AG04450 (cell line): ENCODE data around the gene FAM78B. TPM values are rescaled to one million over a fixed set of nuclear protein-coding genes. Genes with fewer than 3 reads are reported as not detected.

Source experiments
- CTCF ChIA-PET: fragments of 300-600, 350-600 bp; formaldehyde crosslinking; extraction: SDS; loops from one replicate; lab custom pipeline; 2022; ENCODE audit warnings: antibody characterized with exemption, inconsistent platforms; lab: Charles Lee
- POLR2A ChIA-PET: fragments of 350-600 bp; formaldehyde crosslinking; extraction: SDS; loops from one replicate; lab custom pipeline; 2021; ENCODE audit warnings: antibody characterized with exemption, inconsistent platforms; lab: Yijun Ruan, JAX
- DNase-seq: peaks from one replicate; pipeline ENCODE4 v3.0.0-alpha.2; 2011; ENCODE audit warnings: low read depth, low spot score
- H3K27ac ChIP-seq: one replicate; pipeline ENCODE4 v1.5.1; 2012; ENCODE audit warnings: low read depth, low read length, control low read depth
- H3K27me3 ChIP-seq: one replicate; pipeline ENCODE4 v1.6.0; 2012; ENCODE audit warnings: low read length; ENCODE audit not compliant: control insufficient read depth, insufficient read depth
- H3K4me3 ChIP-seq: 2 replicates; pipeline ENCODE4 v1.5.1; 2011; ENCODE audit warnings: mild to moderate bottlenecking, low read depth, low read length, control low read depth
- H3K9me3 ChIP-seq: 2 replicates; pipeline ENCODE4 v1.5.1; 2012; ENCODE audit warnings: low read length; ENCODE audit not compliant: control insufficient read depth, insufficient read depth
- polyA plus RNA-seq: library from polyadenylated mRNA; depleted of rRNA; stranded (reverse); fragments of >200 nt; gene quantifications from 2 replicates; pipeline ENCODE4 v1.2.3, GENCODE V29; 2011
- TF ChIP-seq, protein P1 (sequence below): IDR thresholded peaks from 2 replicates; pipeline ENCODE4 v1.5.1; 2011; ENCODE audit warnings: low read depth, low read length, control low read depth, inconsistent platforms

The FAM78B gene
- polyA plus RNA-seq, 1 experiment, result 0.05 TPM

DNA sequence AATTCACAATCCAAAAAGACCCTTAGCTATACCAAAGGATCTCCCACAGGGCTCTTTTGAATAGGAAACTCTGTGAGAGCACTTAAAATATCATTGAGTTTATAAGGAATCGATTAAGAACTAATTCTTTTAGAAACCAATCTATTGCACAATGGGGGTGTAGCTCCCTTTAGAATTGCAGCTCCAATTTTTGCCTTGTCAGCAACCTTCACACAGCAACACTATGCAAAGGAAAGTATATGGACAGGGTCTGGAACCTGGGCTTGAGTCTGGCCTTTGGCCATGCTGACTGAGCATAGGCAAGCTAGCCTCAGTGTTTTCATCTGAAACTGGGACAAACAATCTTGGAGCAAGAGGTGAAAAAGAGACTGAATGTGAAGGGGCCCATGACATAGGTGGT, 17.2 kb upstream of the FAM78B start:
- Histone ChIP-seq H3K27ac (no peak overlapping the region), H3K27me3 (no peaks in the 10 kb centered on the region), H3K9me3 (peaks cover 3% of the 10 kb centered on the region; the same call in 1 of the 2 replicates), H3K4me3 (no peak overlapping the region)
- ChIA-PET CTCF (no interaction called here), POLR2A (no interaction called here)
- DNase-seq, result no peak
- TF ChIP-seq, protein P1, sequence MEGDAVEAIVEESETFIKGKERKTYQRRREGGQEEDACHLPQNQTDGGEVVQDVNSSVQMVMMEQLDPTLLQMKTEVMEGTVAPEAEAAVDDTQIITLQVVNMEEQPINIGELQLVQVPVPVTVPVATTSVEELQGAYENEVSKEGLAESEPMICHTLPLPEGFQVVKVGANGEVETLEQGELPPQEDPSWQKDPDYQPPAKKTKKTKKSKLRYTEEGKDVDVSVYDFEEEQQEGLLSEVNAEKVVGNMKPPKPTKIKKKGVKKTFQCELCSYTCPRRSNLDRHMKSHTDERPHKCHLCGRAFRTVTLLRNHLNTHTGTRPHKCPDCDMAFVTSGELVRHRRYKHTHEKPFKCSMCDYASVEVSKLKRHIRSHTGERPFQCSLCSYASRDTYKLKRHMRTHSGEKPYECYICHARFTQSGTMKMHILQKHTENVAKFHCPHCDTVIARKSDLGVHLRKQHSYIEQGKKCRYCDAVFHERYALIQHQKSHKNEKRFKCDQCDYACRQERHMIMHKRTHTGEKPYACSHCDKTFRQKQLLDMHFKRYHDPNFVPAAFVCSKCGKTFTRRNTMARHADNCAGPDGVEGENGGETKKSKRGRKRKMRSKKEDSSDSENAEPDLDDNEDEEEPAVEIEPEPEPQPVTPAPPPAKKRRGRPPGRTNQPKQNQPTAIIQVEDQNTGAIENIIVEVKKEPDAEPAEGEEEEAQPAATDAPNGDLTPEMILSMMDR, result no peak

DNA sequence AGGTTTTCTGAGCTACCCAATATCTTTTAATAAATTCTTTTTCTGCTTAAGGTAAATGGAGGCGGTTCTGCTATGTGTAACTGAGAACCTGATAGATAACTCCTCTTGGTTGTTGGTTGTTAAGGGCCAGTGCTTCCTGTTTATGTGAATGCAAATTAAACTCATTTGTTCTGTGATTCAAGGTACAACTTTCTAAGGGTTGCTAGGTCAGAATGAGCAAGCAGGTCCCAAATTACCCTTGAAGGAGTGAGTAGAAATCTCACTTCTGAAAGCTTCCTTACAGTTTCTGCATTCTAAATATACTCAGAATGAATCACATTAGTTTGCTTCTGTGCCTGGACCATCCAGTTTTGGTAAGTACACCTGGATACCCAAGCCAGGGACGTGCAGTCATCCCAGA, 15.5 kb upstream of the FAM78B start:
- Histone ChIP-seq H3K9me3 (peaks cover 3% of the 10 kb centered on the region; the same call in 1 of the 2 replicates), H3K27me3 (no peaks in the 10 kb centered on the region), H3K27ac (no peak overlapping the region), H3K4me3 (no peak overlapping the region)
- POLR2A ChIA-PET, result no interaction called here
- no peak for DNase-seq
- CTCF ChIA-PET, result no interaction called here
- TF ChIP-seq, protein P1, result no peak

DNA sequence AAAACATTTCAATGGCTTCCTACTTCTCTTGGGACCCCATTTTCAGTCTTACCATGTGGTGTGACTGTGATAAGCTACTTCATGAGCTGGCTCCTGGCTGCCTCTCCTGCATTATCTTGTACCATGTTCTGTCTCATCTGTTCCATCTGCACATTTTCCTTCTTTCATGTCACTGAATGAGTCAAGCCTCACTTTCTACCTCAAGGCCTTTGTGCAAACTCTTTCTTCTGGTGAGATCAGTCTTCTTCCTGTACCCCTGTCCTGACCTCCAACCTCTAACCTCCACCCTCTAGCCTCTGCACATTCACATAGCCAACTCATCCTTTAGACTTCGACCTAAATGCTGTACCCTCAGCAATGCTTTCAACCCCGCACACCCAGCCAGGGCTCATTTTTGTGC, 9.6 kb upstream of the FAM78B start:
- Histone ChIP-seq H3K9me3 (no peaks in the 10 kb centered on the region), H3K27me3 (no peaks in the 10 kb centered on the region), H3K27ac (no peak overlapping the region), H3K4me3 (no peak overlapping the region)
- ChIA-PET CTCF (no interaction called here), POLR2A (no interaction called here)
- DNase-seq, result no peak
- TF ChIP-seq, protein P1, result no peak

DNA sequence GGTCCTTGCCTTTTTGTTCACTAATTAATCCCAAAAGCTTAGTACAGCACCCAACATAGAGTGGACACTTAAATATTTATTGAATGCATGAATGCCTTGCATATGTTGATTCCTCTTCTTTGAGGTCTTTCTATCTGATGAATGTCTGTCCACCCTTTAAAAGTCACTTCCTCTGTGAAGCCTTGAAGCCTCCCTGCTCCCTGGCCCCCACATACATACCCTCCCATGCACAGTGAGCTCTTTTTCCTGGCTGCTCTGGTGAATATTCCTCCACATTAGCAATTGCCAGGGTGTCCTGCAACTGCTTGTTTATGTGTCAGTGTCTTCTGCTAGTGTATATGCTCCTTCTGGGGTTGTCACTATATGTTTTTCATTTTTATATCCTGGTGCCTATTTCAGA, 8.2 kb upstream of the FAM78B start:
- POLR2A ChIA-PET, result no interaction called here
- TF ChIP-seq, protein P1, result no peak
- H3K27me3 ChIP-seq, result no peaks in the 10 kb centered on the region

DNA sequence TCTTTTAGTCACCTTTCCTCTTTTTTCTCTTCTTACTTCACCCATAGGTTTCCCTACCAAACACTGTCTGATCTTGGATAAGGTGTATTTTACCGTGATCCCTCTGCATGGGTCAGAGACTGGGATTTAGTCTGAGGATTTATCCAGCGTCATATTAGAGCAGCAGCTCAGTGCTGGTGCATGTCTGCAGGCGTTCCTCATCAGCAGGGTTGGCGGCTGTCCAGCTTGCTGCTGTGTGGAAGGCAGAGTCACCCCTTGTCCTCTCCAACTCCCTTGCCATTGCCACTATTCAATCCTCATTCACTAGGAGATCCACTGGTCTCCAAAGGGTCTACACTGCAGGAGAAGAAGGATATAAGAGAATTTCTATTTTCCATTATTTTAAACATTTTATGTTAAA, 7.3 kb upstream of the FAM78B start:
- ChIA-PET CTCF (no interaction called here), POLR2A (no interaction called here)
- DNase-seq, result no peak

More for the DNA sequence above, 8.2 kb upstream of the FAM78B start:
- DNase-seq, result no peak
- H3K9me3 ChIP-seq, result no peaks in the 10 kb centered on the region
- CTCF ChIA-PET, result no interaction called here
- no peak overlapping the region for H3K27ac ChIP-seq
- no peak overlapping the region for H3K4me3 ChIP-seq

More for the DNA sequence above, 7.3 kb upstream of the FAM78B start:
- Histone ChIP-seq H3K27me3 (no peaks in the 10 kb centered on the region), H3K4me3 (no peak overlapping the region), H3K27ac (no peak overlapping the region), H3K9me3 (no peaks in the 10 kb centered on the region)
- TF ChIP-seq, protein P1, result no peak
